Omental fat pad (tissue), 4 donors: ENCODE data around the gene ASB13. TPM values are rescaled to one million over a fixed set of nuclear protein-coding genes. Genes with fewer than 3 reads are reported as not detected.

ENCODE experiments used
- ATAC-seq: fragments of 150-250 bp; one replicate; pipeline ENCODE4 v1.9.1; 2016; ENCODE audit warnings: mild to moderate bottlenecking, moderate library complexity; ENCODE audit not compliant: low FRiP score
- DNase-seq: peaks from one replicate; pipeline ENCODE4 v3.0.0-alpha.2; 2019; ENCODE audit warnings: low spot score
- CTCF ChIP-seq, 3 donors: fragments of 450-650 bp; IDR thresholded peaks; one replicate each; pipeline ENCODE4 v1.5.1; 2016 to 2017; ENCODE audit warnings: antibody characterized with exemption in 3 of 3, mild to moderate bottlenecking in 3 of 3, moderate library complexity in 2 of 3
- total RNA-seq, 4 donors: library from RNA; depleted of rRNA; stranded (reverse); fragments of >200 nt; gene quantifications; one replicate each; pipeline ENCODE4 v1.1.0, GENCODE V29; 2016

ASB13 gene
- total RNA-seq, 4 donors from 2014 or later, result 15.0 to 46.5 (median 16.9) TPM

DNA sequence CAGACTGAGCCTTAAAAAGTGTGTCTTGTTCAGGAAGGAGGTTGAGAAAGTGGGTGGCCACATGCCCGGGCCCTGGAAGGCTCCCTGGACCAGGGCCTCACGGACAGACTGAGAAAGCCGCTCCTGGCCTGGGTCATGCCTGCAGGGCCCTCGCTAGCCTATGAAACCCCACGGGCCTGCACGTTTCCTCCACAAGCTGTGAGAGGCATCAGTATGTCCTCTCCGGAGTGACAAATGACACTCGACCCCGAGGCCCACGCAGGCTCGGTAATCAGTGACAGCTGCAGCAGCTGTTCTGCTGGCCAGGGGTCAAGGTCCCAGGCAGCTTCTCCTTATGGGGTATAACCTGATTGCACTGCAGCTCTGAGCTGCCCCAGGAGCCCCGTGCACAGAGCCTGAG, 47.6 kb downstream of the ASB13 start:
- ATAC-seq (no peak), DNase-seq (no peak)
- TF ChIP-seq CTCF (IDR thresholded peaks at IDR 0.05), result no peak

DNA sequence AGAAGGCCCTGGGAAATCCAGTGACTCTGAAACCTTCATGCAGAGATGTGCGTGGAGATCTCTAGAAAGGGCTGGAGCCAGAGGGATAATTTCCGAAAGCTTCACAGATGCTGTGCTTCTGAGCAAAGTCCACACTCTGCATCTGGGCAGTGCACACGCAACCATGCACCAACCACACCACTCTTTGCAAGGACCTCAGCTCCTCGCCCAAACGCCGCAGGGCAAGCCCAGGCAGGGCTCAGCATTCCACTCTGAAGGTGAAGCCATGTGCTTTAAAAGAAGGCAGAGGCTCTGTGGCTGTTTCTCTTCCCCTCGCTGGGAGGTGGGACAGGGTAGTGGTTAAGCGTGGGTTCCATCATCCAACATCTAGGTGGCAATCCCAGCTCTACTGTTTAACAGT, 48.4 kb downstream of the ASB13 start:
- DNase-seq (no peak), ATAC-seq (no peak)
- TF ChIP-seq CTCF (IDR thresholded peaks at IDR 0.05), result no peak

- ATAC-seq, result no peak
- DNase-seq, result no peak
- TF ChIP-seq CTCF (IDR thresholded peaks at IDR 0.05), result no peak
Measured at GRCh38 chr10:5617521-5617920, 48.9 kb downstream of the ASB13 start.

- no peak for TF ChIP-seq CTCF (IDR thresholded peaks at IDR 0.05)
- ATAC-seq (no peak), DNase-seq (no peak)
Measured at GRCh38 chr10:5616836-5617235, 49.6 kb downstream of the ASB13 start.

GRCh38 chr10:5616046-5616445, 50.3 kb downstream of the ASB13 start:
- DNase-seq, result no peak
- ATAC-seq, result no peak
- no peak for TF ChIP-seq CTCF (IDR thresholded peaks at IDR 0.05)

DNA sequence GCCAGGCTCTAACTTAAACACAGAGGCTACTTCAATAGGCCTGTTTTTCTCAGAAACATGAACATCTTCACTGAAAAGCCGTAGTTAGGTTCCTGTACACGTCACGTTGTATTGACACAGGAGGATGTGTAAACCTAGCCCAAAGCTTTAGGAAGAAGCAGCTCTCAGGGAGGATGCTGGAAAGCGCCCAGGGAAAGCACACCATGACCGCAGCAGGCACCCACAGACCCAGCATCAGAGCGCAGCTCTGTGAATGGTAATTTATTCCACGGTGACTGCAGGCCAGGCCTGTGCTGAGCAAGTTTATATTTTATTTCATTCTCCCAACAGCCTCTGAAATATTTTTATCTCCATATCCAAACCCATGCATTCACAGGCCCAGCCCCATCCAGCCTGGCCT, 51.1 kb downstream of the ASB13 start:
- no peak for TF ChIP-seq CTCF (IDR thresholded peaks at IDR 0.05)
- ATAC-seq, result no peak

DNA sequence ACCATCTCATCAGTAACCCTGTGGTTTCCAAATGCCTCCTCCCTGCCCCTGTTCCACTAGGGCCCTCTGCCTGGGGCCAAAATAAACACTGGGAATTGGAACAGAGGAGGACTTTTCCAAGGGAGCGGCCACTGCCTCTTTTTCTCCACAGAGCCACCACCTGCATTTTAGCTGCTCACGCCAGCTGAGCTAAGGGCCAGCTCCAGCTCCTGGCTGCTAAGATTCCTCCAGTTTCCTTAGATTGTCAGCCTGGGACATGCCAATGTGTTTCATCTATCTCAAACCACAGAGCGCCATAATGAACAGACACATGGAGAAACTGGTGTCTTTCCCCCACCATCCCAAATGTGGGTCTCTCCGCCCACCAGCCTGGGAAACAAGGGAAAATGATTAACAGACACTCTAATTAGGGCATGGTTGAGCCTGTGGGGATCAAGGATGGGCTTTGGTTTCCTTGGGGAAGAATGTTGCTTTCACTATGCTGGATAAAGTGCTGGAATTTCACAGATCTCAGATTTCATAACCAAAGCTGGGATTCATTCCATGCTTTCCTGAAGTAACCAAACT, 52.2 kb downstream of the ASB13 start:
- ATAC-seq (no peak), DNase-seq (no peak)
- TF ChIP-seq CTCF (IDR thresholded peaks at IDR 0.05), result no peak

More for the DNA sequence above, 51.1 kb downstream of the ASB13 start:
- DNase-seq, result no peak
